ENCODE measurements around the gene EPHA6.

Gene EPHA6

GRCh38 chr3:97680210-97680609, 865.8 kb downstream of the EPHA6 start:
- no peaks in the 10 kb centered on the region for H3K9me3 Mint-ChIP-seq
- no peaks in the 10 kb centered on the region for H3K4me1 Mint-ChIP-seq
- TF ChIP-seq CTCF (IDR thresholded peaks at IDR 0.05; ENCODE audit: unreplicated experiment in 3 of 3) = no peak

GRCh38 chr3:97680696-97681095, 866.3 kb downstream of the EPHA6 start:
- H3K27me3 Mint-ChIP-seq (ENCODE audit: low read depth) = no peaks in the 10 kb centered on the region
- H3K4me3 Mint-ChIP-seq = no peak overlapping the region
- H3K27ac Mint-ChIP-seq = no peak overlapping the region
- no peak for TF ChIP-seq CTCF (IDR thresholded peaks at IDR 0.05; ENCODE audit: unreplicated experiment in 3 of 3)
- H3K36me3 Mint-ChIP-seq (ENCODE audit: low read depth) = no peaks in the 10 kb centered on the region
- no peaks in the 10 kb centered on the region for H3K4me1 Mint-ChIP-seq
- no peaks in the 10 kb centered on the region for H3K9me3 Mint-ChIP-seq

More at GRCh38 chr3:97680210-97680609, 865.8 kb downstream of the EPHA6 start:
- H3K4me3 Mint-ChIP-seq = no peak overlapping the region
- H3K27ac Mint-ChIP-seq = no peak overlapping the region
- H3K36me3 Mint-ChIP-seq (ENCODE audit: low read depth) = no peaks in the 10 kb centered on the region
- H3K27me3 Mint-ChIP-seq (ENCODE audit: low read depth) = no peaks in the 10 kb centered on the region

GRCh38 chr3:97684490-97684889, 870.1 kb downstream of the EPHA6 start:
- H3K27me3 Mint-ChIP-seq (ENCODE audit: low read depth) = no peaks in the 10 kb centered on the region
- TF ChIP-seq CTCF (IDR thresholded peaks at IDR 0.05; ENCODE audit: unreplicated experiment in 3 of 3) = no peak
- H3K4me1 Mint-ChIP-seq = peaks cover 15% of the 10 kb centered on the region
- H3K27ac Mint-ChIP-seq = no peak overlapping the region
- H3K36me3 Mint-ChIP-seq (ENCODE audit: low read depth) = no peaks in the 10 kb centered on the region
- H3K9me3 Mint-ChIP-seq = no peaks in the 10 kb centered on the region
- no peak overlapping the region for H3K4me3 Mint-ChIP-seq

- Mint-ChIP-seq H3K9me3 (peaks cover 5% of the 10 kb centered on the region), H3K36me3 (ENCODE audit: low read depth) (no peaks in the 10 kb centered on the region), H3K27ac (no peak overlapping the region), H3K27me3 (ENCODE audit: low read depth) (no peaks in the 10 kb centered on the region), H3K4me1 (peaks cover 24% of the 10 kb centered on the region), H3K4me3 (no peak overlapping the region)
- TF ChIP-seq CTCF (IDR thresholded peaks at IDR 0.05; ENCODE audit: unreplicated experiment in 3 of 3) = no peak
These were observed 871.9 kb downstream of the EPHA6 start for GRCh38 chr3:97686258-97686657.

GRCh38 chr3:97687734-97688133, 873.3 kb downstream of the EPHA6 start:
- TF ChIP-seq CTCF (IDR thresholded peaks at IDR 0.05; ENCODE audit: unreplicated experiment in 3 of 3) = no peak
- Mint-ChIP-seq H3K36me3 (ENCODE audit: low read depth) (no peaks in the 10 kb centered on the region), H3K4me1 (peaks cover 31% of the 10 kb centered on the region)

GRCh38 chr3:97689111-97689510, 874.7 kb downstream of the EPHA6 start:
- Mint-ChIP-seq H3K4me1 (peaks cover 31% of the 10 kb centered on the region), H3K27me3 (ENCODE audit: low read depth) (peaks cover 4% of the 10 kb centered on the region), H3K4me3 (no peak overlapping the region), H3K27ac (no peak overlapping the region), H3K36me3 (ENCODE audit: low read depth) (no peaks in the 10 kb centered on the region), H3K9me3 (peaks cover 5% of the 10 kb centered on the region)
- no peak for TF ChIP-seq CTCF (IDR thresholded peaks at IDR 0.05; ENCODE audit: unreplicated experiment in 3 of 3)

More at GRCh38 chr3:97687734-97688133, 873.3 kb downstream of the EPHA6 start:
- Mint-ChIP-seq H3K27me3 (ENCODE audit: low read depth) (no peaks in the 10 kb centered on the region), H3K4me3 (no peak overlapping the region), H3K9me3 (peaks cover 5% of the 10 kb centered on the region), H3K27ac (no peak overlapping the region)
